Glomerular visceral epithelial cell (primary cell): Measurements from ENCODE around the gene CDC42BPG.

Source experiments
- DNase-seq: peaks from one replicate; pipeline ENCODE4 v3.0.0-alpha.2; 2016; ENCODE audit errors: extremely low spot score

CDC42BPG gene, protein sequence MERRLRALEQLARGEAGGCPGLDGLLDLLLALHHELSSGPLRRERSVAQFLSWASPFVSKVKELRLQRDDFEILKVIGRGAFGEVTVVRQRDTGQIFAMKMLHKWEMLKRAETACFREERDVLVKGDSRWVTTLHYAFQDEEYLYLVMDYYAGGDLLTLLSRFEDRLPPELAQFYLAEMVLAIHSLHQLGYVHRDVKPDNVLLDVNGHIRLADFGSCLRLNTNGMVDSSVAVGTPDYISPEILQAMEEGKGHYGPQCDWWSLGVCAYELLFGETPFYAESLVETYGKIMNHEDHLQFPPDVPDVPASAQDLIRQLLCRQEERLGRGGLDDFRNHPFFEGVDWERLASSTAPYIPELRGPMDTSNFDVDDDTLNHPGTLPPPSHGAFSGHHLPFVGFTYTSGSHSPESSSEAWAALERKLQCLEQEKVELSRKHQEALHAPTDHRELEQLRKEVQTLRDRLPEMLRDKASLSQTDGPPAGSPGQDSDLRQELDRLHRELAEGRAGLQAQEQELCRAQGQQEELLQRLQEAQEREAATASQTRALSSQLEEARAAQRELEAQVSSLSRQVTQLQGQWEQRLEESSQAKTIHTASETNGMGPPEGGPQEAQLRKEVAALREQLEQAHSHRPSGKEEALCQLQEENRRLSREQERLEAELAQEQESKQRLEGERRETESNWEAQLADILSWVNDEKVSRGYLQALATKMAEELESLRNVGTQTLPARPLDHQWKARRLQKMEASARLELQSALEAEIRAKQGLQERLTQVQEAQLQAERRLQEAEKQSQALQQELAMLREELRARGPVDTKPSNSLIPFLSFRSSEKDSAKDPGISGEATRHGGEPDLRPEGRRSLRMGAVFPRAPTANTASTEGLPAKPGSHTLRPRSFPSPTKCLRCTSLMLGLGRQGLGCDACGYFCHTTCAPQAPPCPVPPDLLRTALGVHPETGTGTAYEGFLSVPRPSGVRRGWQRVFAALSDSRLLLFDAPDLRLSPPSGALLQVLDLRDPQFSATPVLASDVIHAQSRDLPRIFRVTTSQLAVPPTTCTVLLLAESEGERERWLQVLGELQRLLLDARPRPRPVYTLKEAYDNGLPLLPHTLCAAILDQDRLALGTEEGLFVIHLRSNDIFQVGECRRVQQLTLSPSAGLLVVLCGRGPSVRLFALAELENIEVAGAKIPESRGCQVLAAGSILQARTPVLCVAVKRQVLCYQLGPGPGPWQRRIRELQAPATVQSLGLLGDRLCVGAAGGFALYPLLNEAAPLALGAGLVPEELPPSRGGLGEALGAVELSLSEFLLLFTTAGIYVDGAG (N-terminal part only)

DNA sequence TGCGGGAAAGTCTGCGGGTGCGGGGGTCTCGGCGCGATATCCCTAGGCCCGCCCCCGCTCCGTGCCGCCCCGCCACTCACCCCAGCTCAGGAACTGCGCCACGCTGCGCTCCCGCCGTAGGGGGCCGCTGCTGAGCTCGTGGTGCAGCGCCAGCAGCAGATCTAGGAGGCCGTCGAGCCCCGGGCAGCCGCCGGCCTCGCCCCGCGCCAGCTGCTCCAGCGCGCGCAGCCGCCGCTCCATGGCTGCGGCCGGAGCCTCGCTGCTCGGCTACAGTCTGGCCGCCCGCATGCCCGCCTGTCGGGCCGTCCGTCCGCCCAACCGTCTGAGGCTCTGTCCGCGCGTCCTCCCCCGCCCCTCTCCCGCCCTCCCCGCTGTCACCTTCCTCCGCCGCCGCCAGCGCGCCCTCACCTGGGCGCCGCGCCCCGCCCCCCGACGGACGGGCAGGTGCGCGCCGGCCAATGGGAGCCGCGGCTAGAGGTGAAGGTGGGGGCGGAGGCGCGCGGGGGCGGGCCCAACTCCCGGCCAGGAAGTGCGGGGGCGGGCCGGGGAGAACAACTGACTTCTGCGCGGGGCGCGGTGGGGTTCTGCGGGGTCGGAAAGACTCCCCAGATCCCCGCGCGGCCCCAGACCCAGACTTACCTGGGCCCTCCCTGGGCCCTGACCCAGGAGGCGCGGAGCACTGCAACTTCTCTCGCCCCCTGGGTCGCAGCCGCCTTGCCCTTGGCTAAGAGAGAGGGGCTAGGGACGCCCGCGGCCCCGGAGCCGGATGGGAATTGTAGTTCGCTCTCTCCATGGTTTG is at the start of gene CDC42BPG:
TSS of gene CDC42BPG (minus strand) at position 324 of the 799 bp plus-strand sequence. CDS start at position 240, 84 bp downstream.
- peak; percentile 63 for DNase-seq

DNA sequence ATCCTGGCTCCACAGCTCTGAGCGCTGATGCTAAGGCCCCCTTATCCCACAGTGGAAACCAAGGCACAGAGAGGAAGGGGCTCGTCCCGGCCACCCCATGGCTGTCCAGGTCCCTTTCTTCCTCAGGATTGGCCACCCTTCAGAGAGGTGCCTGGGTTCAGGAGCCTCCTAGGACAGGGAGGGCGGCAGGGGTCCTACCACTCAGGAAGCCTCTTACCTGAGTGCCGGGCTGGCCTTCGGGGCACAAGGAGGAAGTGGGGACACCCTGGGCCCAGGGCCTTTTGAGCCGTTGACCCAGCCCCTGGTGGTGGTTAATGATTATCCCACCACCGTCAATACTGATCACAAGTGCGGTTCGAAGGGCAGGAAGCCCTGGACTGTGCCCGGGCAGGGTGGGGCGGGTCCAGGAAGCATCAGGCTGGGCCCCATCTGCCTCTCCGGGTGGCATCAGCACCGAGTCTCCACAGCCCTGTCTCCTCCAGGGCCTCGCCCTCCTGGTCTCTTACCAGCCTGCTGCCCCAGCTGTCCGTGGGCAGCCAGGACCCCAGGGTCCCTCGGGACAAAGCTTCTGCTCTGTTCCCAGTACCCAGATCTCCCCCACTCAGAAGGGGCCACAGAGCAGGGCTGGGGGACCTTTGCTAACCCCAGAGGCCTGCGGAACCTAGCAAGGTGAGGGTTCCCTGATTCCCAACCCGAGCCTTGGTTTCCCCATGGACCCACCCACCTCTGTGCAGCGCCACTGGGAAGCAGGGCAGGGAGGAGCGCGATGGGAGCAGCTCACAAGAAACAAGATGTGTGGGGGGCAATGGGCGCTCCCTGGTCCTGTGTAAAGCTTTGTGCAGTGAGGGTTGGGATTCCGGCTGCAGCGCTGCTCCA is 49.0 kb upstream of the CDC42BPG start:
- peak; percentile 42 for DNase-seq

DNA sequence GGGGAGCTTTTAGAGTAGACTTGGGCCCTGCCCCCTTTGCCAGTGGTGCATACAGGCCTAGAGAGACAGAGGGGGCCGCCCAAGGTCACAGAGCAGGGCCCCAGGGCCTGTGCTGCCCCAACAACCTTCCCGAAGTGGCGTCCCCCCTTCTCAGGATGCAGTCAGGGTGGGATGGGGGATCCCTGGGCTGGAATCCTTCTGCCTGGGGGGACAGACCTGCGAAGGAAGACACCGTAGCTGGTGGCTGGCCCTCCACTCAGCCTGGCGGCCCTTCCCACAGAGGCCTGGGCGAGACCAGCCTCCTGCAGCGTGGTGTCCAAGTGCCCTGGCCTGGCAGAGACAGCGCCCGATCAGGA is 48.4 kb upstream of the CDC42BPG start:
- DNase-seq, result no peak

DNA sequence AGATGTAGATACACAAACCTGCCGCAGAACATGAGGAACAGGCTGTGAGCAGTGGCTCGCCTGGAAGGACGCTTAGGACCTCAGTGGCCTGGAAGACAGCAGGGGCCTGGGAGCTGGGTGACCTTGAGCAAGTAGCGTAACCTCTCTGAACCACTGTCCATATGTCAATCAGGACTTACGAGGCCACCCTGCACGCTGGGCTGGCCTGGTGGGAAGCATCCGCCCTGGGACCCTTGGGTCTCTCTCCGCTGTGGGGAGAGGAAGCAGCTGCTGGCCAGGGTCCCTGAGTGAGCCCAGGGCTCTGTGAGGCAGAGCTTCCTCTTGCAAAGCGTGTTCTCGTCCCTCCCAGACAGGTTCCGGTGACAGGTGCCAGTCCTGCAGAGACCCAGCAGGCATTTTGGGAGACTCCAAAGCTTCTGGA is 48.0 kb upstream of the CDC42BPG start:
- DNase-seq, result no peak

DNA sequence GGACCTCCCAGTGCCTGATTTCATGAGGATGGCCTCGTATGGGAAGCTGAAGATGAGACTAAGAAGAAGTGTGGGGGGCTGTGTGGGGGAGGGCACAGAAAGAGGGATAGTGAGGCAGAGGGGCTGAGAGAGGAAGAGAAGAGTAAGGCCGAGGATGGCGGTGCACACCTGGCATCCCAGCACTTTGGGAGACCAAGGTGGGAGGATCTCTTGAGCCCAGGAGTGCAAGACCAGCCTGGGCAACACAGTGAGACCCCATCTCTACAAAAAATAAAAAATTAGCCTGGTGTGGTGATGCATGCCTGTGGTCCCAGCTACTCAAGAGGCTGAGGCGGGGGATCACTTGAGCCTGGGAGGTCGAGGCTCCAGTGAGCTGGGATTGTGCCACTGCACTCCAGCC is 47.4 kb upstream of the CDC42BPG start:
- DNase-seq, result no peak

DNA sequence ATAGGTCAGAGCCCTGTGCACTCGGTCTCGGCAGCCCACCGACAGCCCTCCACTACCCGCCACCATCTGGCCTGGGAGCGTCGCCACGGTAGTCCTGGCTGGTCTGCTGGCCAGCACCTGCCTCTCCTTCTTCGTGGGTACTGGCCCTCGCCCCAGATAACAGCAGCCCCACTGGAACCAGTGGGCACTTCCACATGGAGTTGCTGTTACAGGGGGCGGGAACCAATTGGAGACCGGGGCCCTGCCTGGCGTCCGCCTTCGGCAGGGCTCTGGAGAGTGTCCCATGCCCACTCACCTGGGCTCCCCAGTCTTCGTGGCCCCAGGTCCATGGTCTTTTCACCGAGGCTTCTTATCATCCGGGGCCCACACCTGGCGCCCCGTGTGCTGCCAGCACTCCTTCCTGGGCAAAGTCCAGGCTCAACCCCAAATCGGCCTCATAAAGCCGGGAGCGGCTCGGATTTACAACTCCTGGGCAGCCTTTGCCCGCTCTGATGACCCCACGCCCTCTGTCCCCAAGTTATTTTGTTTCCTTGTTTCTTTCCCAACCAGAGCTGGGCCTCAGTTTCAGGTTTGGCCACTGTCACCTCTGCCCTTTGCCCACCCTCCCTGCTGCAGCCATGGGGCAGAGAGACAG is 46.9 kb upstream of the CDC42BPG start:
- DNase-seq, result no peak

DNA sequence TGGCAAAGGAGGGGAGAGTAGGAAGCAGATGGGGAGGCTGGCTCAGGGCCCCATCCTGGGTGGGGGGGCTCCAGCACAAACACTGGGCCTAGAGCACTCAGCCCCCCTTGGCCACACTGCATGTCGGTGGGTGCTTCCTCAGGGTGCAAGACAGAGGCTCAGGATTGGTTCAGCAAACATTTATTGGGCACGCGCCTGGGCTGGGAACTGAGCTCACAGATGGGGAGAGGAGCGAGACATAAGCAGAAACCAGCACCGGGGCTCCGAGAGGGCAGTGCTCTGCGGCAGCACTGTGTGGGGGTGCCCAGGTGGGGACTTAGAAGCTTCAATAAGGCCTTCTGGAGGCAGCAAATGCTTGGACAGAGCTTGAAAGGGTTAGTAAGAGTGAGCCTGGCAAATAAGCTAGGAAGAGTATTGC is 46.1 kb upstream of the CDC42BPG start:
- no peak for DNase-seq

DNA sequence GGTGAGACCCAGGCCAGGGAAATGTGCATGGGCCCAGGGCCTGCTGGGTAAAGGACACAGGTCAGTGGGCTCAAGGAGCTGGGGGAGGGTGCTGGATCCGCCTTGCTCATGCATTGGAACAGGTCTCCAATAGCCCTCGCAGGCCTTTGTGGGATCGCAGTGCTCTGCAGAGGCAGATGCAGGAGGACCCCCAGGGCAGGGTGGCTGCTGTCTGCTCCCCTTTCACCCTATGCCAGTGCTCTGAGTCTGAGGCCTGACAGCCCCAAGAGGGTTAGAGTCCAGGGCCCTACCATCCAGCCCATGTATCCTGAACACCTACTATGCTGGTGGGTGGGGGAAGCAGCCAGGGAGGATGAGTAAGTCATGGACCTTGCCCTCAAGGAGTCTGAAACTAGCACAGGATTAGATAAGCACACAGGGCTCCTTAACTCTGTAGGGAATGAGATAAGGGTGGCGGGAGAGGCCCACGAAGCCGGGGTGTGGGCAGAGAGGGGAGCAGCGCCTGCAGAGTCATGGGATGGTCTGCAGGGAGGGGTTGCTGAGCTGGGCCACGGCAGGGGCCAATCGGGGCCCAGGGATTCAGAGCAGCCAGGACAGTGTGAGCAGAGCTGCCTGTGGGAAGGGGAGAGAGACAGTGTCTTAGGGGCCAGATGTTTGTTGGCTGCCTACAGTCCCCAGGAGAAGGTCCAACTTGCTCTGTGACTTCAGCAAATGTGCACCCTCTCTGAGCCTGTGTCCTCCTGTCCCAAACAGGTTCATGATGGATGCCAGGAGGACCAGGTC is 44.5 kb upstream of the CDC42BPG start:
- DNase-seq, result no peak

DNA sequence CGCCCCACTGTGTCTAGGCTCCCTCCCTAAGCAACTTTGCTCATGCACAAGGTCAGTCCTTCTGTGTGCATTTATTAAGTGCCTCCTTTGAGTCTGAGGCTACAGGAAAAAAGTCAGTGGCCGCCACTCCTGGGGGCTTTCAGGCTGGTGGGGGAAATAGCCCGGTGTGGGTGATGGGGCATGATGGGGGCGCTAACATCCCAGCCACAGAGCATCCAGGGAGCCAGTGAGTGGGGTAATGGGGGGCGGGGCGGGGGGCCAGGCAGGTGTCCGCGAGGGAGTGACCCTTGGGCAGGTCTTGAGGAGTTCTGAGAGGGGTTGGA is 43.9 kb upstream of the CDC42BPG start:
- no peak for DNase-seq

DNA sequence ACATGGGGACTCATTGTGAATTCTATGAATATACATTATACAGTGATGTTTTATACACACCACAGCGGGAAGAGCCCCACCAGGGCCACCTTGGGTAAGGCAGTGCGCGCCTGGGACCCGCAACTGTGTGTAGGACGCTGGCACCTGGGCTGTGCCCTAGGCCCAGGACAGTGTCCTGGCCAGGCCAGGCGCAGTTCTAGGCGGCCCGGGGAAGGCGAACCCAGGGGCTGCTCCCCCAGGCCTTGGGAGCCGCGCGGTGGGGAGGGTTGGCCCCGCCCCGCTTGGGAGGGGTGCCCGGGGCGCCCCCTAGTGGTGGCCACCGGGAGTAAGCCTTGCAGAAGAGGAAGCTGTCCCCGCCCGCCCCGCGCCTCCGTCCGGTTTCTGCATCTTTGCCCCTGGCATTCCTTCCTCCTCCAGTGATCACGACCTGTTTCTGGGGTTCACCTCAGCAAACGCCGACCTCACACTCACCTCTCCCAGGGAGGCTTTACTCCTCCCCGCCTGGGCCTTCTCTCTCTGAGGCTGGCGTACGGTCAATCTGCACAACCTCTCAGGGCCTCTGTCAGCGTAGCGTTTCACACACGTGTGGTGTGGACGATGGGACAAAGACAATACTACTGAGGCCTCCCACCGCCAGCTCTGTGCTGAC is 43.4 kb upstream of the CDC42BPG start:
- DNase-seq, result peak; percentile 71

DNA sequence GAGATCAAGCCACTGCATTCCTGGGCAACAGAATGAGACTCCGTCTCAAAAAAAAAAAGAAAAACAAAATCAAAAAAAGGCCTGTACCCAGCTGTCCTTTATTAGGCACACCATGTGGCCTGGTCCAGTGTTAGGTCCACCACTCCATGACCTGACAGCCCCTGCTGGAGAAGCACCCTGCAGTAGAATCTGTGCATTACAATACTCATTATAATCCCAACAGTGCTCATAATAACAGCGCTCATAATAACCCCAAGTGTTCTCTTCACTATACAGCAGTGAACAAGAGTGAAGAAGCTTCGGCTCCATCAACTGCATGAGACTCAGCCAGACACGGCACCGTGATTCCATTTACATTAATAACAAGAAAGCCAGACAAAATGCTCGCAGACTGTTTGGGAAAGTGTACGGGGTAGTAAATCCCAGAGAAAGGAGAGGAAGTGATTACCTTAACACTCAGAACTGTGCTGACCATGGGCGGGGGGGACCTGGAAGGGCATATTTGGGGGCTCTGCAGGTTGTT is 42.8 kb upstream of the CDC42BPG start:
- DNase-seq, result no peak

DNA sequence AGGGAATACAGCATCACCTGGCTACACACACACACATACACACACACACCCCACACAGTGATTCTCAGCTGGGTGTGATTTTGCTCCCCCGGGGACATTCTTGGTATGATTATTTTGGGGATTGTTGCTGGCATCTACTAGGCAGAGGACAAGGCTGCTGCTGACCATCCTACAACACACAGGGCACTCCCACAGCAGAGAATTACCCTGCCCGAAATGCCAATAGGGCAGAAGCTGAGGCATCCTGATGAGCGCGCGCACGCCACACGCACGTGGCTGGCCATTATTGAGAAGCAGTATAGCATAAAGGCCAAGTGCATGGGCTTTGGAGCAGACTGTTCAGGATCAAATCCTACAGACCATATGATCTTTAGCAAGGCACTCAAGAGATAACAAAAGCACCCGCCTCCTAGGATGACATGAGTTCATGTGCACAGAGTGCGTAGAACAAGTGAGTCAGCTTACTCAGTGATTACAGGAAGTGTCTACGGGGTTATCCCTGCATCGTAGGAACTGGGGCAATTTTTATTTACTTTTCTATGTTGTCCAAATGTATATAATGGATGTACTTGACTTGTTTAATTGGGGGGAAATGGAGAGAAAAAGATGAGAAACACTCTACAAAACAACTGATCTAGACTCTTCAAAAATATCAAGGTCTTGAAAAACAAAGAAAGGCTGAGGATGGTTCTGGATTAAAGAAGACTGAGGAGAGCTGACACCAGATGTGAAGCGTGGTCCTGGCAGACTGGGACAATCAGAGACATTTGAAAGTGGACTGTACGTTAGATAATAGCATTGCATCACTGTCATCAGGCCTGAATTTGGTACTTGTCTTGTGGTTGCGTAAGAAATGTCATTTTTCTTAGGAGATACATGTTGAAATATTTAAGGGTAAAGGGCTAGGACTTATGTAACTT is 41.2 kb upstream of the CDC42BPG start:
- DNase-seq, result peak; percentile 46

DNA sequence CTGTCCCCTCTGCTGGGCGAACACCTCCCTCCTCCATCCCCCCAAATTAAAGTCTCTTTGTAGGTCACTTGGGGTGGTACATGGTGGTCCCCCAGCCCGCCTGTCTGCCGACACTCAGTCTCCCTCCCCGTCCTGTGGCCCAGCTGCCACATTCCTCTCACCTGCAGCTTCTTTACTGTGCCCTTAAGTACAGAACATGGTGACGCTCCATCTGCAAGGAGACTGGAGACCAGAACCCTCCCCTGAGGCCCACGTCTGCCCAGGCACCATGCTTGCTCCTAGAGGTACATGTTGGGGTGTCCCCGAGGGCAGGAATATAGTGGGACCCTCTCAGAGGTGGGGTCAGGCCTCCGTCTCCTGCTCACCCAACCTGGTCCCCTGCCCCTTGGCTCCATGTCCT is 39.6 kb upstream of the CDC42BPG start:
- no peak for DNase-seq

DNA sequence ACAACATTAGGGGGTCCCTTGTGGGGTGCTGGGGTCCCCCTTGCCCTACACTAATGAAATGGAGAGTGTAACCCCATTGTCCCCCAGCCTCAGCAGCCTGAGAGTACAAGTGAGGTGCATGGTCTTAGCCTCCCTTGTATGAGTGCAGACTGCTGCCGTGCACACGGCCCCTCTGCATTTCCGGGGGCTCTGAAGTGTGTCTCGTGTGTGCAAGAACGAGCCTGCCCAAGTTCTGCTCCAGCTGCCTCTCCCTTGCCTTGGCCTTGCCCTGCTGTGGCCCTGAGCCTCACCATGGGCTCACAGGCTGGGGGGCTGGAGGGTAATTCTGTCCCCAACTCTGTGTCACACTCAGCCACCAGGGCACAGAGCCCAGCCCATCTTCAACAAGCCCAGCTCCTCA is 39.1 kb upstream of the CDC42BPG start:
- DNase-seq, result no peak

DNA sequence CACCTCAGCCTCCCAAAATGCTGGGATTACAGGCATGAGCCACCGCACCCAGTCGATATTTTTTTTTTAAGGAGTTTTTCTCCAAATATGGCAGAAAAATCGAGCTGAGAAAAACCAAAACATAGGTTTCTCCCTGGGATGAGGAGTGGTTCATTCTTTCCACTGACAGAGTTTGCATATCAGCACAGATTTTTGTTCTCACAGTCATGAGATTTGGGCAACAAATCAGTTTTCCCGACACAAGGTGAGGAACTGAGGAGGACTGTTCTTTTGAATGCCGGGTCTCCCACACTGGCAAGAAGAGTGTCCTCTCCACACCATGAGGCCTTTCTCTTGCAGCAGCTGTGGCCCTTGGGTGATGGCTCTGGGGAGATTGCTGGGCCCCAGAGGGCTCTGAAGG is 37.8 kb upstream of the CDC42BPG start:
- no peak for DNase-seq

DNA sequence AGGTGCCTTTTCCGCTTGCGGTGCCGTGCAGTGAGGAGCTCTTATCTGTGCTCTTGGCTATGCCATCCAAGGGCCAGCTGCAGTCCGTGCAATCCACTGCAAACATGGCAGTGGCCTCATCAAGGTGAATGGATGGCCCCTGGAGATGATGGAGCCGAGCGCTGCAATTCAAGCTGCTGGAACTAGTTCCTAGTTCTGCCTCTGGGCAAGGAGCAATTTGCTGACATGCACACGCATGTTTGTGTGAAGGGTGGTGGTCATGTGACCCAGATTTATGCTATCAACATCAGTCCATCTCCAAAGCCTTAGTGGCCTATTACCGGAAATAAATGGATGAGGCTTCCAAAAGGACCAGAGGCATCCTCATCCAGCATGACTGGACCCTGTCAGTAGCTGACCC is 37.0 kb upstream of the CDC42BPG start:
- no peak for DNase-seq
